HEK293T (cell line): ENCODE measurements around the gene MAD1L1.

Source experiments
- CTCF ChIA-PET: fragments of 350-600 bp; formaldehyde crosslinking; extraction: SDS; loops from one replicate; lab custom pipeline; 2021; ENCODE audit warnings: antibody characterized with exemption, inconsistent platforms; lab: Yijun Ruan, JAX
- POLR2A ChIA-PET: fragments of 350-600 bp; formaldehyde crosslinking; extraction: SDS; loops from one replicate; lab custom pipeline; 2020; ENCODE audit warnings: antibody characterized with exemption, inconsistent platforms; lab: Yijun Ruan, JAX
- DNase-seq: peaks from one replicate; pipeline ENCODE4 v3.0.0; 2012; ENCODE audit warnings: mixed read lengths; ENCODE audit errors: extremely low spot score
- ARNT ChIP-seq: fragments of 450-650 bp; IDR thresholded peaks from 2 replicates; pipeline ENCODE4 v1.6.1; 2017; ENCODE audit warnings: mild to moderate bottlenecking
- BHLHE40 ChIP-seq: fragments of 450-650 bp; IDR thresholded peaks from 2 replicates; pipeline ENCODE4 v1.6.1; 2016; ENCODE audit warnings: mild to moderate bottlenecking, moderate library complexity, borderline replicate concordance
- CTBP1 ChIP-seq: fragments of 450-650 bp; IDR thresholded peaks from 2 replicates; pipeline ENCODE4 v1.6.1; 2016; ENCODE audit warnings: borderline replicate concordance
- ELF4 ChIP-seq: fragments of 450-650 bp; IDR thresholded peaks from 2 replicates; pipeline ENCODE4 v1.6.1; 2017; ENCODE audit warnings: antibody characterized with exemption
- FOXA1 ChIP-seq: fragments of 450-650 bp; IDR thresholded peaks from 2 replicates; pipeline ENCODE4 v1.6.1; 2016; ENCODE audit warnings: mild to moderate bottlenecking
- FOXK2 ChIP-seq: fragments of 450-650 bp; IDR thresholded peaks from 2 replicates; pipeline ENCODE4 v1.6.1; 2016; ENCODE audit warnings: mild to moderate bottlenecking
- FOXM1 ChIP-seq: fragments of 450-650 bp; IDR thresholded peaks from 2 replicates; pipeline ENCODE4 v1.6.1; 2017; ENCODE audit warnings: mild to moderate bottlenecking, borderline replicate concordance
- HDGF ChIP-seq: fragments of 450-650 bp; IDR thresholded peaks from 2 replicates; pipeline ENCODE4 v1.6.1; 2017; ENCODE audit warnings: antibody characterized with exemption, borderline replicate concordance
- L3MBTL2 ChIP-seq: fragments of 450-650 bp; conservative IDR thresholded peaks from 2 replicates; pipeline ENCODE4 v1.6.1; 2016; ENCODE audit warnings: mild to moderate bottlenecking
- LEF1 ChIP-seq: fragments of 450-650 bp; IDR thresholded peaks from 2 replicates; pipeline ENCODE4 v1.6.1; 2017; ENCODE audit warnings: mild to moderate bottlenecking, borderline replicate concordance
- NFRKB ChIP-seq: fragments of 450-650 bp; IDR thresholded peaks from 2 replicates; pipeline ENCODE4 v1.6.1; 2016; ENCODE audit warnings: mild to moderate bottlenecking, moderate library complexity
- PKNOX1 ChIP-seq: fragments of 450-650 bp; IDR thresholded peaks from 2 replicates; pipeline ENCODE4 v1.6.1; 2016
- SP1 ChIP-seq: fragments of 450-650 bp; IDR thresholded peaks from 2 replicates; pipeline ENCODE4 v1.6.1; 2017
- SUZ12 ChIP-seq: fragments of 450-650 bp; IDR thresholded peaks from 2 replicates; pipeline ENCODE4 v1.6.1; 2016; ENCODE audit warnings: mild to moderate bottlenecking
- TARDBP ChIP-seq: fragments of 450-650 bp; IDR thresholded peaks from 2 replicates; pipeline ENCODE4 v1.6.1; 2016
- ZNF384 ChIP-seq: fragments of 450-650 bp; IDR thresholded peaks from 2 replicates; pipeline ENCODE4 v1.6.1; 2016

MAD1L1 gene

GRCh38 chr7:2180081-2180480, 52.7 kb downstream of the MAD1L1 start:
- no peak for TF ChIP-seq SP1
- no peak for TF ChIP-seq ELF4
- TF ChIP-seq FOXM1: no peak
- TF ChIP-seq NFRKB: no peak
- TF ChIP-seq SUZ12: no peak
- no peak for TF ChIP-seq BHLHE40
- no peak for TF ChIP-seq FOXK2
- TF ChIP-seq TARDBP: no peak
- no peak for TF ChIP-seq HDGF
- no peak for TF ChIP-seq FOXA1
- TF ChIP-seq L3MBTL2: no peak
- no peak for TF ChIP-seq ZNF384
- TF ChIP-seq ARNT: no peak
- no peak for TF ChIP-seq LEF1
- no peak for TF ChIP-seq CTBP1
- TF ChIP-seq PKNOX1: no peak
- no peak for DNase-seq
- CTCF ChIA-PET: no interaction called here
- POLR2A ChIA-PET: no interaction called here

- POLR2A ChIA-PET: no interaction called here
Measured at GRCh38 chr7:2175514-2175913, 57.2 kb downstream of the MAD1L1 start.

GRCh38 chr7:2175091-2175490, 57.7 kb downstream of the MAD1L1 start:
- ChIA-PET POLR2A (no interaction called here), CTCF (no interaction called here)
- DNase-seq: no peak
- TF ChIP-seq ELF4 (no peak), LEF1 (no peak), L3MBTL2 (no peak)

More at GRCh38 chr7:2175514-2175913, 57.2 kb downstream of the MAD1L1 start:
- DNase-seq: no peak
- TF ChIP-seq BHLHE40 (no peak), FOXK2 (no peak)
- CTCF ChIA-PET: no interaction called here

- DNase-seq: no peak
- ChIA-PET POLR2A (no interaction called here), CTCF (no interaction called here)
- TF ChIP-seq FOXA1 (no peak), FOXM1 (no peak), ELF4 (no peak), CTBP1 (no peak), HDGF (no peak), ZNF384 (no peak), TARDBP (no peak), SP1 (no peak), LEF1 (no peak), NFRKB (no peak), ARNT (no peak), PKNOX1 (no peak)
Measured at GRCh38 chr7:2173189-2173827, 59.4 kb downstream of the MAD1L1 start.

GRCh38 chr7:2172311-2173188, 60.2 kb downstream of the MAD1L1 start:
- POLR2A ChIA-PET: no interaction called here
- TF ChIP-seq NFRKB (no peak), CTBP1 (no peak), TARDBP (no peak), HDGF (no peak)
- no peak for DNase-seq
- CTCF ChIA-PET: no interaction called here

GRCh38 chr7:2171855-2172254, 60.9 kb downstream of the MAD1L1 start:
- DNase-seq: no peak
- POLR2A ChIA-PET: no interaction called here
- no peak for TF ChIP-seq SP1
- no peak for TF ChIP-seq FOXA1
- TF ChIP-seq ARNT: no peak
- CTCF ChIA-PET: no interaction called here

- TF ChIP-seq ELF4: no peak
- no peak for TF ChIP-seq FOXA1
- TF ChIP-seq SP1: no peak
- no peak for TF ChIP-seq NFRKB
- no peak for TF ChIP-seq LEF1
- TF ChIP-seq SUZ12: no peak
- TF ChIP-seq HDGF: no peak
- TF ChIP-seq CTBP1: no peak
- TF ChIP-seq FOXK2: no peak
- TF ChIP-seq ZNF384: no peak
- TF ChIP-seq ARNT: no peak
- no peak for TF ChIP-seq L3MBTL2
- TF ChIP-seq BHLHE40: no peak
- no peak for TF ChIP-seq PKNOX1
- no peak for TF ChIP-seq TARDBP
- TF ChIP-seq FOXM1: no peak
- POLR2A ChIA-PET: no interaction called here
- CTCF ChIA-PET: no interaction called here
- DNase-seq: no peak
Measured at GRCh38 chr7:2170576-2171521, 61.9 kb downstream of the MAD1L1 start.
